ENCODE data around the gene RFX8. TPM values are rescaled to one million over a fixed set of nuclear protein-coding genes. Genes with fewer than 3 reads are reported as not detected.

Gene RFX8
- total and polyA plus RNA-seq, 9 of the 15 experiments (the other 6 are each of a cell fraction or from before 2014, with no cell fraction given): not detected

GRCh38 chr2:101430156-101430555, 44.8 kb downstream of the RFX8 start:
- intact Hi-C loops (cut with micrococcal nuclease): no loop called here
- no TSS peak for BruUV-seq (replicated peaks)
- H3K4me3 ChIP-seq: no peak overlapping the region
- no peak for TF ChIP-seq ZNF507 (tag; conservative IDR thresholded peaks at IDR 0.05)
- TF ChIP-seq MCM2 (IDR thresholded peaks at IDR 0.05; ENCODE audit: low read depth): no peak
- TF ChIP-seq, protein P1, sequence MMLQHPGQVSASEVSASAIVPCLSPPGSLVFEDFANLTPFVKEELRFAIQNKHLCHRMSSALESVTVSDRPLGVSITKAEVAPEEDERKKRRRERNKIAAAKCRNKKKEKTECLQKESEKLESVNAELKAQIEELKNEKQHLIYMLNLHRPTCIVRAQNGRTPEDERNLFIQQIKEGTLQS (IDR thresholded peaks at IDR 0.05): no peak
- TF ChIP-seq, protein P1 (CRISPR knock-in tag; conservative IDR thresholded peaks at IDR 0.05): no peak
- TF ChIP-seq HDGF (IDR thresholded peaks at IDR 0.05): no peak
- no peak for TF ChIP-seq GATAD2B (IDR thresholded peaks at IDR 0.05; ENCODE audit: borderline replicate concordance)
- no peak for TF ChIP-seq NKRF (IDR thresholded peaks at IDR 0.05; ENCODE audit: borderline replicate concordance)
- no peak overlapping the region for H2AFZ ChIP-seq (ENCODE audit: low read depth, low read length)
- ChIA-PET CTCF (ENCODE audit: low intra/inter-chr PET ratio) (no interaction called here), POLR2A (no interaction called here)
- H3K9me1 ChIP-seq (ENCODE audit: control insufficient read depth, insufficient read depth, low read length): no peaks in the 10 kb centered on the region
- no peak overlapping the region for H3K4me2 ChIP-seq (ENCODE audit: insufficient read depth, low read length)
- H4K20me1 ChIP-seq (replicated peaks; ENCODE audit: control insufficient read depth, insufficient read depth, low read length): peaks cover 6% of the 10 kb centered on the region
- no peak overlapping the region for H3K9ac ChIP-seq (ENCODE audit: insufficient read depth in 1 of 2, low read depth in 2 of 2, low read length in 2 of 2)
- no peaks in the 10 kb centered on the region for H3K9me3 ChIP-seq (replicated peaks; ENCODE audit: control insufficient read depth, insufficient read depth, low read depth, low read length)
- H3K27me3 ChIP-seq (ENCODE audit: control insufficient read depth in 2 of 2, insufficient read depth in 2 of 2, low read length in 2 of 2): peaks cover 17 to 45% of the 10 kb centered on the region in 2 experiments
- ATAC-seq (no peak), FAIRE-seq (no peak), DNase-seq (ENCODE audit: extremely low read depth in 1 of 4, low spot score in 3 of 4) (no peak)
- 0% methylated on average over 2 of the region's 2 CpGs for WGBS (ENCODE audit: insufficient coverage, low coverage, missing lambda C conversion rate)
- H3K79me2 ChIP-seq (ENCODE audit: control insufficient read depth, insufficient read depth, low read length): no peaks in the 10 kb centered on the region
- in situ Hi-C loops (cut with MboI): no loop called here
- H3K36me3 ChIP-seq (ENCODE audit: control insufficient read depth, insufficient read depth, low read length): no peaks in the 10 kb centered on the region
- H3K27ac ChIP-seq (ENCODE audit: extremely low read depth, low read depth, low read length): no peak overlapping the region
- H3K4me1 ChIP-seq (replicated peaks in 1 of 2; ENCODE audit: control insufficient read depth in 2 of 2, insufficient read depth in 2 of 2, low read length in 2 of 2): peaks cover 0 to 3% of the 10 kb centered on the region in 2 experiments; a peak in 2 of 5 replicates

Measured in K562 (cell line).